Fibroblast of lung (primary cell): ENCODE measurements around the gene BTLA.

ENCODE experiments used
- CTCF ChIP-seq, 2 donors: IDR thresholded peaks in 1 of 2; conservative IDR thresholded peaks in 1 of 2; 1 replicate in 1 of 2; 2 replicates in 1 of 2; pipeline ENCODE4 v1.5.1; 2011 to 2012; ENCODE audit warnings: low read length in 2 of 2, control low read depth in 1 of 2, inconsistent platforms in 1 of 2, low read depth in 1 of 2, mild to moderate bottlenecking in 1 of 2
- EZH2 ChIP-seq: IDR thresholded peaks from 2 replicates; pipeline ENCODE4 v1.5.1; 2012; ENCODE audit warnings: low read length, control low read depth, mild to moderate bottlenecking; ENCODE audit errors: missing control alignments

GRCh38 chr3:112459750-112460149, 39.5 kb downstream of the BTLA start:
- TF ChIP-seq EZH2 (no peak), CTCF (conservative IDR thresholded peaks at IDR 0.05 in 1 of 2, IDR thresholded peaks at IDR 0.05 in 1 of 2; ENCODE audit: low read depth in 1 of 2, low read length in 2 of 2) (no peak)
